Uterus (tissue), 4 donors: ENCODE results near the gene SESN3. TPM values are rescaled to one million over a fixed set of nuclear protein-coding genes. Genes with fewer than 3 reads are reported as not detected.

Source experiments
- DNase-seq, 2 donors: peaks; one replicate each; pipeline ENCODE4 v3.0.0-alpha.2; 2019 to 2020
- H3K27ac ChIP-seq, 2 donors: fragments of 200-600 bp; sonication (generic); 1 replicate in 1 of 2; 2 replicates in 1 of 2; pipeline ENCODE4 v1.5.1; 2016 to 2018
- H3K27me3 ChIP-seq, 2 donors: fragments of 200-600 bp; sonication (generic); one replicate each; pipeline ENCODE4 v1.5.1; 2018 to 2019; ENCODE audit warnings: control low read depth in 1 of 2
- H3K36me3 ChIP-seq, 2 donors: fragments of 200-600 bp; sonication (generic); one replicate each; pipeline ENCODE4 v1.5.1; 2019; ENCODE audit warnings: control low read depth in 1 of 2
- H3K4me1 ChIP-seq, 2 donors: fragments of 200-600 bp; sonication (generic); one replicate each; pipeline ENCODE4 v1.5.1; 2018 to 2019; ENCODE audit warnings: control low read depth in 1 of 2
- H3K4me3 ChIP-seq, 2 donors: fragments of 200-600 bp; sonication (generic); 1 replicate in 1 of 2; 2 replicates in 1 of 2; pipeline ENCODE4 v1.5.1; 2018 to 2019; ENCODE audit warnings: mild to moderate bottlenecking in 1 of 2
- H3K9me3 ChIP-seq, 2 donors: fragments of 200-600 bp; sonication (generic); one replicate each; pipeline ENCODE4 v1.5.1; 2019; ENCODE audit warnings: control low read depth in 1 of 2
- POLR2A ChIP-seq, 2 donors: fragments of 450-650 bp; IDR thresholded peaks; one replicate each; pipeline ENCODE4 v1.6.1; 2016; ENCODE audit warnings: antibody characterized with exemption in 2 of 2, mild to moderate bottlenecking in 1 of 2, moderate library complexity in 1 of 2
- intact Hi-C: fragments of 100-400 bp; cut with DNase I; formaldehyde crosslinking; loops from one replicate; pipeline ENCODE4 v1.15.1; 2023; ENCODE audit warnings: low total_unique reads
- total RNA-seq, 4 donors: library from RNA; depleted of rRNA in 3 of 4; stranded (reverse); fragments of >200 nt in 3 of 4; gene quantifications; one replicate each; pipeline versions ENCODE4 v1.1.0 to v1.2.4, GENCODE V29; 2014 to 2023
- TF ChIP-seq, protein P1 (sequence below), 4 experiments: fragments of 200-600 bp in 2 of 4; fragments of 450-650 bp in 2 of 4; sonication (generic) in 2 of 4; IDR thresholded peaks; one replicate each; pipeline ENCODE4 v1.5.1; 2016 to 2019; ENCODE audit warnings: antibody characterized with exemption in 4 of 4, mild to moderate bottlenecking in 2 of 4, moderate library complexity in 1 of 4
- donor health status: DM: yes; HTN: yes; CAD: no.

Gene SESN3
- total RNA-seq, 4 donors from 2014 or later = 19.7 to 188 (median 39.3) TPM

DNA sequence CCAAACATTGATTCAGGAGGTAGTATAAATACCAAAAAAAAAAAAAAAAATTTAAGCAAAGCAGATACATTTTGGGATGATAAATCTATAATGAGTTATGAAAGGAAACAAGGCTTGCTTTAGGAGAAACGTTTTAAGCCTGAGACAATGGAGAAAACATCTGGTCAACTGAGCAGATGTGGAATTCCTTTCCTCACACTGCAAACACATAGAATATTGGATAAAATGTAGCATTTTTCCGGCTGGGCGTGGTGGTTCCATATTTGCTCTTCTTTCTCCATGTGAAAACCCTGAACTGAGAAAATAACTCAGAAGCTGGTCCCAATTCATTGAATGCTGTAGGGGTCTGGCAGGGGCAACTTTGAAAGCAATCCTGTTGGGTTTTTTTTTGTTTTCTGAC is 107.4 kb downstream of the SESN3 start:
- no peaks in the 10 kb centered on the region for H3K4me1 ChIP-seq
- TF ChIP-seq POLR2A (IDR thresholded peaks at IDR 0.05) = no peak
- TF ChIP-seq, protein P1, sequence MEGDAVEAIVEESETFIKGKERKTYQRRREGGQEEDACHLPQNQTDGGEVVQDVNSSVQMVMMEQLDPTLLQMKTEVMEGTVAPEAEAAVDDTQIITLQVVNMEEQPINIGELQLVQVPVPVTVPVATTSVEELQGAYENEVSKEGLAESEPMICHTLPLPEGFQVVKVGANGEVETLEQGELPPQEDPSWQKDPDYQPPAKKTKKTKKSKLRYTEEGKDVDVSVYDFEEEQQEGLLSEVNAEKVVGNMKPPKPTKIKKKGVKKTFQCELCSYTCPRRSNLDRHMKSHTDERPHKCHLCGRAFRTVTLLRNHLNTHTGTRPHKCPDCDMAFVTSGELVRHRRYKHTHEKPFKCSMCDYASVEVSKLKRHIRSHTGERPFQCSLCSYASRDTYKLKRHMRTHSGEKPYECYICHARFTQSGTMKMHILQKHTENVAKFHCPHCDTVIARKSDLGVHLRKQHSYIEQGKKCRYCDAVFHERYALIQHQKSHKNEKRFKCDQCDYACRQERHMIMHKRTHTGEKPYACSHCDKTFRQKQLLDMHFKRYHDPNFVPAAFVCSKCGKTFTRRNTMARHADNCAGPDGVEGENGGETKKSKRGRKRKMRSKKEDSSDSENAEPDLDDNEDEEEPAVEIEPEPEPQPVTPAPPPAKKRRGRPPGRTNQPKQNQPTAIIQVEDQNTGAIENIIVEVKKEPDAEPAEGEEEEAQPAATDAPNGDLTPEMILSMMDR (IDR thresholded peaks at IDR 0.05) = no peak
- no peak for DNase-seq
- H3K9me3 ChIP-seq = no peaks in the 10 kb centered on the region
- H3K27me3 ChIP-seq = no peaks in the 10 kb centered on the region
- H3K4me3 ChIP-seq = no peak overlapping the region
- intact Hi-C loops = no loop called here
- no peak overlapping the region for H3K27ac ChIP-seq
- H3K36me3 ChIP-seq = no peaks in the 10 kb centered on the region

DNA sequence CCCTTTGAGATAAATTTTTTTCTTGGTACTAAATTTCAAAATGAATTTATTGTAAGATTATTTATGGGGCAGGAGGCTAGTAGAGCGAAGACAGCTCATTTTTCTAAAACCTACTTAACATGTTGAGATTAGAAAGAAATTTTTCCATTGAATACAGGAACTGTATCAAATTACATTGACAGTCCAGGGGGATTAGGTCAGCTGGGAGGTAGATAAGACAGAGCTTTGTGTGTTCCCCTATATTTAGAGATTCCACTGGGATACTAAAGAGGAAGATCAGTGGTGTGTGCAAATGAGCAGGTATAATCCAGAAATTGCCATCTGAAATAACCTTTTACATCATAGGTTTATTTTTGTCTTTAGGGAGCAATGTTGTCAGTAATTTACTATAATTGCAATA is 109.3 kb downstream of the SESN3 start:
- TF ChIP-seq POLR2A (IDR thresholded peaks at IDR 0.05) = no peak
- TF ChIP-seq, protein P1 (IDR thresholded peaks at IDR 0.05) = no peak
- intact Hi-C loops = no loop called here
- H3K9me3 ChIP-seq = peaks cover 0 to 5% of the 10 kb centered on the region in 2 donors
- no peak for DNase-seq
- H3K4me3 ChIP-seq = no peak overlapping the region
- no peaks in the 10 kb centered on the region for H3K36me3 ChIP-seq
- no peaks in the 10 kb centered on the region for H3K4me1 ChIP-seq
- no peaks in the 10 kb centered on the region for H3K27me3 ChIP-seq
- H3K27ac ChIP-seq = no peak overlapping the region

DNA sequence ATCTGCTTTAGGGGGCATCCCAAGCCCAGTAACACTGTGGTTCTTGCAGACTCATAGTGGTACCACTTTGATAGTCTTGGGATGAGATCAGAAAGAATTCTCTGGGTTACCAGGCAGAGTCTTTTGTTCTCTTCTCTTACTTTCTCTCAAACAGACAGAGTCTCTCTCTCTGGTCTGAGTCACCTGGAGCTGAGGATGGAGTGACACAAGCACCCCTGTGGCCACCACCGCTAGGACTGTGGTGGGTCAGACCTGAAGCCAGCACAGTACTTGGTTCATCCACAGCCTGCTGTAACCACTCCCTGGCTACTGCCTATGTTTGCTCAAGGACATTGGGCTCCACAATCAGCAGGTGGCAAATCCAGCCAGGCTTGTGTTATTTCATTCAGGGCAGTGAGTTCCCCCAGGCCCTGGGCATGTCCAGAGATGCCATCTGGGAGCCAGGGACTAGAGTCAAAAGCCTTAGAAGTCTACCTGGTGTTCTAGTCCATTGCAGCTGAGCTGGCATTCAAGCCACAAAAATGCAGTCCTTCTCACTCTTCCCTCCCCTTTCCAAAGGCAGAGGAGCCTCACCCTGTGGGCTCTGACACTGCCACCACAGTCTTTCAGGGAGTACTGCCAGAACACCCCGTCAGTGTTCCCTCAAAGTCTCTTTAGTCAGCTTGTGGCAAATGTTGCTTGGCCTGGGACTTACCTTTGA is 111.5 kb downstream of the SESN3 start:
- H3K27ac ChIP-seq = no peak overlapping the region
- H3K9me3 ChIP-seq = peaks cover 0 to 5% of the 10 kb centered on the region in 2 donors
- TF ChIP-seq, protein P1 (IDR thresholded peaks at IDR 0.05) = no peak
- TF ChIP-seq POLR2A (IDR thresholded peaks at IDR 0.05) = no peak
- H3K36me3 ChIP-seq = no peaks in the 10 kb centered on the region
- no peaks in the 10 kb centered on the region for H3K27me3 ChIP-seq
- no peak for DNase-seq
- no peaks in the 10 kb centered on the region for H3K4me1 ChIP-seq
- intact Hi-C loops = no loop called here
- H3K4me3 ChIP-seq = no peak overlapping the region

DNA sequence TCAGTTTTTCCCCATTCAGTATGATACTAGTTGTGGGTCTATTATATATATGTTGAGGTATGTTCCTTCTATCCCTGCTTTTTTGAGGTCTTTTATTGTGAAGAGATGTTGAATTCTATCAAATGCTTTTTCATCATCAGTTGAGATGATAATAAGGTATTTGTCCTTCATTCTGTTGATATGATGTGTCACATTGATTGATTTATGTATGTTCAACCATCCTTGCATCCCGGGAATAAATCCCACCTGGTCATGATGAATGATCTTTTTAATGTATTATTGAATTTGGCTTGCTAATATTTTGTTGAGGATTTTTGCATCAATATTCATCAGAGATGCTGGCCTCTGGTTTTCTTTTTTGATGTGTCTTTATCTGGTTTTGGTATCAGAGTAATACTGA is 115.4 kb downstream of the SESN3 start:
- DNase-seq = no peak
- TF ChIP-seq, protein P1 (IDR thresholded peaks at IDR 0.05) = no peak
- TF ChIP-seq POLR2A (IDR thresholded peaks at IDR 0.05) = no peak
- H3K27me3 ChIP-seq = no peaks in the 10 kb centered on the region
- intact Hi-C loops = no loop called here
- no peak overlapping the region for H3K27ac ChIP-seq
- peaks cover 0 to 5% of the 10 kb centered on the region in 2 donors for H3K9me3 ChIP-seq
- H3K4me3 ChIP-seq = no peak overlapping the region
- H3K36me3 ChIP-seq = no peaks in the 10 kb centered on the region
- H3K4me1 ChIP-seq = no peaks in the 10 kb centered on the region

Other genes starting within 250 kb of the SESN3 start
- gene KDM4E, start 205.9 kb downstream of the SESN3 start, total RNA-seq = not detected
- not detected for gene KDM4F, start 181.8 kb downstream of the SESN3 start, total RNA-seq
- 10 to 100 TPM; 24.3 to 70.6 (median 32.9) TPM for gene SRSF8, start 164.3 kb downstream of the SESN3 start, total RNA-seq
- gene ENDOD1, start 141.4 kb downstream of the SESN3 start, total RNA-seq = 10 to 100 TPM; 35.0 to 82.9 (median 60.0) TPM